Activated naive CD4-positive, alpha-beta T cell treated with anti-CD3 and anti-CD28 coated beads, Interleukin-2, amount 10 ng/mL, durations not matched to agents 5 hours and 36 hours (primary cell): ENCODE measurements around the gene KLHDC8B. TPM values are rescaled to one million over a fixed set of nuclear protein-coding genes. Genes with fewer than 3 reads are reported as not detected.

Experiments
- total RNA-seq, 2 experiments: library from RNA; stranded (reverse); gene quantifications; one replicate each; pipeline ENCODE4 v1.2.3, GENCODE V29; 2021

Gene KLHDC8B
- total RNA-seq, result 1 to 10 TPM; 2.3 to 2.5 TPM

DNA sequence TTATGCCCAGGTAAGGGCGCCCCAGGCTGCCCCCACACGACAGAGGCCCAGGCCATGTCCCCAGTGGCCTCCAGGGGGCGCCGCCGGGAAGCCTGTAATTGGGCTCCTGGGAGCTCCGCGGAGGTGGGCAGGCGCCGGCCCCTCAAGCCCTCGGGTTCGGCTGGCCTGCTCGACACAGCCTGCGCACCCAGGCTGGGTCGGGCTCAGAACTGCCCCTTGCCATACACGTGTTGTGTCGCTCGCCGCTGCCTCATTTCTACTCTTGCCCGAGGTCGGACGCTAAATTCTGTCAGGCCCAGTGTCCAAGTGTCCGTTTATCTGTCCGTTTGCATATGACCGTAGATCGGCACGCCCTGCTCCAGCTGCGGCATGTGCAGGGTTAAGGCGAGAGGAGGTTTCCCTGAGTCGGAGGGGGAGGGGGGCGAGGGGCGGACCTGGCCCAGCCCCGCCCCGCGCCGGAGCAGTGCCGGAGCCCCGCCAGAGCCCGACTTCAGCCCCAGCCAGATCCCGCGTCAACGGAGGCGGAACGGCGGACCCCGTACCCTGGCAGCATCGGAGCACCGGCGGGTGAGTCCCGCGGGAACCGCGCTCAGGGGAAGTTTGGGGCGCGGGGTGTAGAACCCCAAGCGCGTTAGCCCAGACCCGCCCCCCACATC is at the start of gene KLHDC8B:
Gene KLHDC8B (plus strand): TSS at position 480 of the 656 bp plus-strand sequence. CDS start 1,172 bp downstream, outside the sequence.

DNA sequence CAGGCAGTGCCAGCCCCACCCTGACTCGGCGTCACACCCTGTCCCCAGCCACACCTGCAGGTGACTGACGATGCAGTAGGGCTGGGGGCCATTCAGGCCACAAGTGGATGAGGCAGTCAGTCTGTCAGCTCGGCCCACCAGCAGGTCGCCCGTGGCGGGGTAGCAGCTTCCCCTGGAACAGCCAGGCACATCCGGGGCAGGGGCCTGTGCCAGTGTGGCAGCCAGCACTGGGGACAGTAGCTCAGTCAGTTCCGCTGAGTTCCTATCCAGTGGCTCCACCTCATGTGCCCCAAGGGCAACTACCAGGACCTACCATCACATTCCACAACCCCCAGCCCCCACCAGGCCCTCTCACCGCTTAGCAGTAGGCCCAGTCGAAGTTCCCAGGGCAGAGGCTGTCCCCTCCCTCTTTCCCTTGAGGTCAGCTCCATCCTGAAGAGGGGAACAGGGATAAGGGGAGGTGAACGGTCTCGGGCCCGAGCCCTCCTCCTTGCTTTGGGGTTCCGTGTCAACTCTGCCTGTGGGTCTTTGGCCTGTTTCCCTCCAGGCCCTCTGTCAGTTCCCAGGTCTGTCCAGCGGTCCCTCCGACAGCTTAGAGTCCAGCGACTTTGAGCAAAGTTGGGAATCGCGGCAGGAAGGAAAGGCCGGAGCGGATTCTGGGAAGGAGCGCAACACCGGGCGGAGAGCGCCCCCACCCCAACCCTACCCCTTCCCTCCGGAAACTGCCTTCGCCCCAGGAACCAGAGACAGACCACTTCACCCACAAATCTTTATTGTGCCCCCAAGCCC is 38.8 kb upstream of the KLHDC8B start, which contains the start of gene LAMB2:
Gene LAMB2 (minus strand): TSS at position 614 of the 789 bp plus-strand sequence. CDS start 183 bp downstream, at position 431.

DNA sequence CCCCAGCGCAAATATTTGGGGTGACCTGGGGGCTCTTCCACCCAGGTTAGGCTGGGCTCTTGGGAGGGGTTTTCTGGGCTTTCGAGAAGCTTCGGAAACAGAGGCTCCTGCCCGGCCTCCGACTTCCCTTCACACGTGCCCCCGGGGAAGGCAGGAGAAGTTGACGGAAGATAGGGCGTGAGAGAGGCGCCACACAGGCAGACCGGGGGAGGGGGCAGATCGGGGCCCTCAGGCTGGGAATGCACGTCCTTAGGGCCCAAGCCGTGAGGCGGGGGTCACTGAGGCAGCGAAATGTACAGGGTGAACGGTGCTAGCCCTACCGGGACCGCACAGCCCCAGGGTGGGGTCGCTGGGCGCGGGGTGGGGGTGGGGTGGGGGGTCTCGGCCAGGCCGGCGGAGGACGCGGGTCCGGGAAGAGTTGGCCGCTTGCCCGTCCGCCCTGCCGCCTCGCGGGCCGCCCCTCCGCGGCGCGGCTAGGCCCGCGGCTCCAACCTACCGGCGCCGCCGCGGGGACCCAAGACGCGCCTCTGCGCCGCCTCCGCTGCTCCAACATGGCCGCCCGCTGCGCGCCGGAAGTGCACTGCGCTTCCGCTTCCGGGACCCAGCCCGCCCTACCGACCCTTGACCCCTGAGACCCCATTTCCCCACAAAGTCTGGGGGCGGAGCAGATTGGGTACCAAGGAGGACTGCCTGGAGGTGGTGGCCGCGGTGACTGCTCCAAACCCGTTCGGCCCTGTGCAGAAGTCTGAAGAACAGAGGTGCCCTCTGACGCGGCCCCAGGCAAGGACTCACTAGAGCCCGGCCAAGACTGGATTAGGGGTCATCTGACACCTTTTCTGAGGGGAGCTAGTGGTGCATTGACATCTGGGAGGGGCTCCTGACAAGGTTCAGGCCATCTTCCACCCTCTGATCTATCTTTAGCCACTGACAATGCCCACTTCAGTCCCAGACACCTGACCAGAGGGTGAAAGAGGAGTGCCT is 5.3 kb upstream of the KLHDC8B start, which contains the start of gene CCDC71:
Gene CCDC71 (minus strand): TSS at position 561 of the 981 bp plus-strand sequence. CDS start 2,123 bp downstream, outside the sequence.

Other genes with a start within 250 kb of the KLHDC8B start
- gene P4HTM, start 181.4 kb upstream of the KLHDC8B start, total RNA-seq, result 10 to 100 TPM; 40.7 to 46.8 TPM
- 100 to 1,000 TPM; 162 to 172 TPM for gene WDR6, start 164.2 kb upstream of the KLHDC8B start, total RNA-seq
- 10 to 100 TPM; 22.4 to 25.8 TPM for gene DALRD3, start 153.0 kb upstream of the KLHDC8B start, total RNA-seq
- gene NDUFAF3, start 149.5 kb upstream of the KLHDC8B start, total RNA-seq, result 10 to 100 TPM; 81.2 to 88.3 TPM
- 100 to 1,000 TPM; 176 to 186 TPM for gene IMPDH2, start 142.2 kb upstream of the KLHDC8B start, total RNA-seq
- gene QRICH1, start 77.5 kb upstream of the KLHDC8B start, total RNA-seq, result 100 to 1,000 TPM; 130 to 131 TPM
- gene QARS1, start 66.8 kb upstream of the KLHDC8B start, total RNA-seq, result 100 to 1,000 TPM; 318 to 340 TPM
- 10 to 100 TPM; 66.8 to 68.0 TPM for gene USP19, start 50.8 kb upstream of the KLHDC8B start, total RNA-seq
- gene LAMB2, start 38.5 kb upstream of the KLHDC8B start, total RNA-seq, result not detected
- gene CCDC71, start 5.3 kb upstream of the KLHDC8B start, total RNA-seq, result 10 to 100 TPM; 22.4 to 23.8 TPM
- 10 to 100 TPM in 1 of 2 experiments, 1 to 10 TPM in 1; 9.1 to 11.1 TPM for gene C3orf62, start 105.6 kb downstream of the KLHDC8B start, total RNA-seq
- 10 to 100 TPM; 78.1 to 79.6 TPM for gene USP4, start 168.5 kb downstream of the KLHDC8B start, total RNA-seq
- gene GPX1, start 186.8 kb downstream of the KLHDC8B start, total RNA-seq, result 10 to 100 TPM; 83.7 to 87.8 TPM
- 100 to 1,000 TPM; 431 to 434 TPM for gene RHOA, start 240.4 kb downstream of the KLHDC8B start, total RNA-seq
- 10 to 100 TPM; 24.7 to 25.1 TPM for gene TCTA, start 240.8 kb downstream of the KLHDC8B start, total RNA-seq